ENCODE measurements around the gene TNRC6C. TPM values are rescaled to one million over a fixed set of nuclear protein-coding genes. Genes with fewer than 3 reads are reported as not detected.

Gene TNRC6C
- total and polyA plus RNA-seq, 2 of the 13 experiments (the other 11 are each of a cell fraction or from before 2014, with no cell fraction given) = 0.66 to 4.9 TPM

GRCh38 chr17:78141437-78142118, 183.1 kb downstream of the TNRC6C start (continued):
- no peak for TF ChIP-seq CREM (IDR thresholded peaks at IDR 0.05)
- TF ChIP-seq CREM (CRISPR knock-in tag; IDR thresholded peaks at IDR 0.05) = no peak
- no peak for TF ChIP-seq YEATS4 (CRISPR knock-in tag; IDR thresholded peaks at IDR 0.05; ENCODE audit: borderline replicate concordance)
- no peak for TF ChIP-seq SCMH1 (CRISPR knock-in tag; IDR thresholded peaks at IDR 0.05; ENCODE audit: borderline replicate concordance)
- TF ChIP-seq HES4 (CRISPR knock-in tag; IDR thresholded peaks at IDR 0.05; ENCODE audit: borderline replicate concordance) = 0 out of 2 replicates have a peak, but pooled peaks have one; percentile 35
- TF ChIP-seq ZNF782 (CRISPR knock-in tag; IDR thresholded peaks at IDR 0.05; ENCODE audit: borderline replicate concordance) = peak; percentile 52; the same call in 1 of the 2 replicates
- TF ChIP-seq REXO4 (CRISPR knock-in tag; IDR thresholded peaks at IDR 0.05; ENCODE audit: borderline replicate concordance) = no peak
- TF ChIP-seq, protein P1, sequence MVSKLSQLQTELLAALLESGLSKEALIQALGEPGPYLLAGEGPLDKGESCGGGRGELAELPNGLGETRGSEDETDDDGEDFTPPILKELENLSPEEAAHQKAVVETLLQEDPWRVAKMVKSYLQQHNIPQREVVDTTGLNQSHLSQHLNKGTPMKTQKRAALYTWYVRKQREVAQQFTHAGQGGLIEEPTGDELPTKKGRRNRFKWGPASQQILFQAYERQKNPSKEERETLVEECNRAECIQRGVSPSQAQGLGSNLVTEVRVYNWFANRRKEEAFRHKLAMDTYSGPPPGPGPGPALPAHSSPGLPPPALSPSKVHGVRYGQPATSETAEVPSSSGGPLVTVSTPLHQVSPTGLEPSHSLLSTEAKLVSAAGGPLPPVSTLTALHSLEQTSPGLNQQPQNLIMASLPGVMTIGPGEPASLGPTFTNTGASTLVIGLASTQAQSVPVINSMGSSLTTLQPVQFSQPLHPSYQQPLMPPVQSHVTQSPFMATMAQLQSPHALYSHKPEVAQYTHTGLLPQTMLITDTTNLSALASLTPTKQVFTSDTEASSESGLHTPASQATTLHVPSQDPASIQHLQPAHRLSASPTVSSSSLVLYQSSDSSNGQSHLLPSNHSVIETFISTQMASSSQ (IDR thresholded peaks at IDR 0.05; ENCODE audit: low read depth) = no peak
- TF ChIP-seq, protein P1 (CRISPR knock-in tag; IDR thresholded peaks at IDR 0.05; ENCODE audit: borderline replicate concordance) = 0 out of 2 replicates have a peak, but pooled peaks have one; percentile 25
- no peak for TF ChIP-seq CREBL2 (CRISPR knock-in tag; IDR thresholded peaks at IDR 0.05; ENCODE audit: borderline replicate concordance)
- TF ChIP-seq, protein P2, sequence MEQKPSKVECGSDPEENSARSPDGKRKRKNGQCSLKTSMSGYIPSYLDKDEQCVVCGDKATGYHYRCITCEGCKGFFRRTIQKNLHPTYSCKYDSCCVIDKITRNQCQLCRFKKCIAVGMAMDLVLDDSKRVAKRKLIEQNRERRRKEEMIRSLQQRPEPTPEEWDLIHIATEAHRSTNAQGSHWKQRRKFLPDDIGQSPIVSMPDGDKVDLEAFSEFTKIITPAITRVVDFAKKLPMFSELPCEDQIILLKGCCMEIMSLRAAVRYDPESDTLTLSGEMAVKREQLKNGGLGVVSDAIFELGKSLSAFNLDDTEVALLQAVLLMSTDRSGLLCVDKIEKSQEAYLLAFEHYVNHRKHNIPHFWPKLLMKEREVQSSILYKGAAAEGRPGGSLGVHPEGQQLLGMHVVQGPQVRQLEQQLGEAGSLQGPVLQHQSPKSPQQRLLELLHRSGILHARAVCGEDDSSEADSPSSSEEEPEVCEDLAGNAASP (CRISPR knock-in tag; IDR thresholded peaks at IDR 0.05; ENCODE audit: borderline replicate concordance) = no peak
- no peak for TF ChIP-seq NONO (IDR thresholded peaks at IDR 0.05)
- no peak for TF ChIP-seq NONO (CRISPR knock-in tag; conservative IDR thresholded peaks at IDR 0.05)
- TF ChIP-seq KDM1A (CRISPR knock-in tag; IDR thresholded peaks at IDR 0.05) = no peak
- no peak for TF ChIP-seq SRY (CRISPR knock-in tag; IDR thresholded peaks at IDR 0.05)
- no peak for TF ChIP-seq ZNF781 (CRISPR knock-in tag; IDR thresholded peaks at IDR 0.05; ENCODE audit: borderline replicate concordance, not compliant biosample characterization)
- TF ChIP-seq SALL1 (CRISPR knock-in tag; IDR thresholded peaks at IDR 0.05) = peak; percentile 27; the same call in 1 of the 2 replicates
- TF ChIP-seq NFE2 (CRISPR knock-in tag; IDR thresholded peaks at IDR 0.05) = no peak
- no peak for TF ChIP-seq ZNF7 (CRISPR knock-in tag; IDR thresholded peaks at IDR 0.05)
- no peak for TF ChIP-seq ZIK1 (CRISPR knock-in tag; IDR thresholded peaks at IDR 0.05; ENCODE audit: borderline replicate concordance, low read depth)
- TF ChIP-seq, protein P3, sequence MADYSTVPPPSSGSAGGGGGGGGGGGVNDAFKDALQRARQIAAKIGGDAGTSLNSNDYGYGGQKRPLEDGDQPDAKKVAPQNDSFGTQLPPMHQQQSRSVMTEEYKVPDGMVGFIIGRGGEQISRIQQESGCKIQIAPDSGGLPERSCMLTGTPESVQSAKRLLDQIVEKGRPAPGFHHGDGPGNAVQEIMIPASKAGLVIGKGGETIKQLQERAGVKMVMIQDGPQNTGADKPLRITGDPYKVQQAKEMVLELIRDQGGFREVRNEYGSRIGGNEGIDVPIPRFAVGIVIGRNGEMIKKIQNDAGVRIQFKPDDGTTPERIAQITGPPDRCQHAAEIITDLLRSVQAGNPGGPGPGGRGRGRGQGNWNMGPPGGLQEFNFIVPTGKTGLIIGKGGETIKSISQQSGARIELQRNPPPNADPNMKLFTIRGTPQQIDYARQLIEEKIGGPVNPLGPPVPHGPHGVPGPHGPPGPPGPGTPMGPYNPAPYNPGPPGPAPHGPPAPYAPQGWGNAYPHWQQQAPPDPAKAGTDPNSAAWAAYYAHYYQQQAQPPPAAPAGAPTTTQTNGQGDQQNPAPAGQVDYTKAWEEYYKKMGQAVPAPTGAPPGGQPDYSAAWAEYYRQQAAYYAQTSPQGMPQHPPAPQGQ (CRISPR knock-in tag; IDR thresholded peaks at IDR 0.05; ENCODE audit: borderline replicate concordance) = no peak
- 0 out of 2 replicates have a peak, but pooled peaks have one; percentile 49 for TF ChIP-seq MEIS1 (CRISPR knock-in tag; IDR thresholded peaks at IDR 0.05; ENCODE audit: borderline replicate concordance)
- no peak for TF ChIP-seq PTBP1 (IDR thresholded peaks at IDR 0.05; ENCODE audit: low read depth, low read length, poor library complexity, severe bottlenecking)
